ENCODE data around the gene WDR37. TPM values are rescaled to one million over a fixed set of nuclear protein-coding genes. Genes with fewer than 3 reads are reported as not detected.
A peak's percentile ranks its signal among the peaks of the same experiment; 100 is the strongest.
"Not testable (repeated sequence)": the region's sequence is repeated elsewhere in the genome, so short reads cannot be mapped to it uniquely, and the experiment has no call there.

WDR37 gene
- total RNA-seq, 1 experiment from 2014 or later = 4.5 TPM

DNA sequence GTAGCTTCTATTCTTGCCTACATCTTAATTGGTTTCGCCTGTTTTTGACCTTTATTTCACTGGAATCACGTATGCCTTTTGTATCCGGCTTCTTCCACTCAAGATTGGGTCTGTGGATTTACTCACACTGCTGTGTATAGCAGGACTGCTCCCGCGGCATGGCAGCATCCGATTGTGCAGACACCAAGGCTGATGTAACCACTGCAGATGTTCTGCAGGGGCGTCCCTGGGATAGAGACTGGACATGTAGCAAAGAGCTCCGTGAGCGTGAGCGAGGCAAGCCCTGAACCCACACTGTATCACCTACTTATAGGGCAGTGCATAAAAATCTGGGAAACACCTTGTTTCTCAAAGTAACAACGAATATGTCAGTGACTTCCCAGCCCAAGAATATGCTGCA lies 19.1 kb upstream of the WDR37 start:
- ATAC-seq (no peak), DNase-seq (no peak)
- BruUV-seq (replicated peaks) = no TSS peak
- Histone ChIP-seq H3K4me1 (ENCODE audit: insufficient read depth, low read length) (peaks cover 11% of the 10 kb centered on the region; the same call in 1 of the 2 replicates), H3K27ac (ENCODE audit: low read length) (peak overlapping the region; percentile 67), H3K9me2 (replicated peaks; ENCODE audit: low read length) (no peaks in the 10 kb centered on the region), H3K9ac (ENCODE audit: low read length) (no peak overlapping the region), H3K4me3 (ENCODE audit: low read length) (no peak overlapping the region), H4K20me1 (ENCODE audit: low read length) (no peaks in the 10 kb centered on the region), H3F3A (ENCODE audit: low read length, unreplicated experiment) (no peaks in the 10 kb centered on the region), H3K79me2 (ENCODE audit: low read length) (no peaks in the 10 kb centered on the region), H2AFZ (ENCODE audit: low read length) (no peak overlapping the region), H3K9me3 (ENCODE audit: low read length) (no peaks in the 10 kb centered on the region), H3K4me2 (ENCODE audit: low read length) (no peak overlapping the region), H3K36me3 (ENCODE audit: low read depth, low read length) (no peaks in the 10 kb centered on the region; the same call in 1 of the 2 replicates), H3K27me3 (ENCODE audit: low read length) (no peaks in the 10 kb centered on the region)
- POLR2A ChIA-PET (ENCODE audit: unreplicated experiment) = no interaction called here
- CTCF ChIA-PET = no interaction called here
- TF ChIP-seq, protein P1, sequence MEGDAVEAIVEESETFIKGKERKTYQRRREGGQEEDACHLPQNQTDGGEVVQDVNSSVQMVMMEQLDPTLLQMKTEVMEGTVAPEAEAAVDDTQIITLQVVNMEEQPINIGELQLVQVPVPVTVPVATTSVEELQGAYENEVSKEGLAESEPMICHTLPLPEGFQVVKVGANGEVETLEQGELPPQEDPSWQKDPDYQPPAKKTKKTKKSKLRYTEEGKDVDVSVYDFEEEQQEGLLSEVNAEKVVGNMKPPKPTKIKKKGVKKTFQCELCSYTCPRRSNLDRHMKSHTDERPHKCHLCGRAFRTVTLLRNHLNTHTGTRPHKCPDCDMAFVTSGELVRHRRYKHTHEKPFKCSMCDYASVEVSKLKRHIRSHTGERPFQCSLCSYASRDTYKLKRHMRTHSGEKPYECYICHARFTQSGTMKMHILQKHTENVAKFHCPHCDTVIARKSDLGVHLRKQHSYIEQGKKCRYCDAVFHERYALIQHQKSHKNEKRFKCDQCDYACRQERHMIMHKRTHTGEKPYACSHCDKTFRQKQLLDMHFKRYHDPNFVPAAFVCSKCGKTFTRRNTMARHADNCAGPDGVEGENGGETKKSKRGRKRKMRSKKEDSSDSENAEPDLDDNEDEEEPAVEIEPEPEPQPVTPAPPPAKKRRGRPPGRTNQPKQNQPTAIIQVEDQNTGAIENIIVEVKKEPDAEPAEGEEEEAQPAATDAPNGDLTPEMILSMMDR (conservative IDR thresholded peaks at IDR 0.05; ENCODE audit: low read depth, low read length) = no peak
- TF ChIP-seq EZH2phosphoT487 (IDR thresholded peaks at IDR 0.05; ENCODE audit: borderline replicate concordance, low read length) (no peak), EZH2 (IDR thresholded peaks at IDR 0.05; ENCODE audit: low read length, unreplicated experiment) (no peak)
- intact Hi-C loops (cut with micrococcal nuclease) = no loop called here

GRCh38 chr10:1038769-1039168 lies 17.4 kb upstream of the WDR37 start:
- ATAC-seq; H3K79me2 ChIP-seq (ENCODE audit: low read length); H3K36me3 ChIP-seq (ENCODE audit: low read depth, low read length); H4K20me1 ChIP-seq (ENCODE audit: low read length); CTCF ChIA-PET; H3K9me3 ChIP-seq (ENCODE audit: low read length); BruUV-seq (replicated peaks); H3K27ac ChIP-seq (ENCODE audit: low read length); H3F3A ChIP-seq (ENCODE audit: low read length, unreplicated experiment); POLR2A ChIA-PET (ENCODE audit: unreplicated experiment); H3K4me2 ChIP-seq (ENCODE audit: low read length); H3K9ac ChIP-seq (ENCODE audit: low read length); H3K27me3 ChIP-seq (ENCODE audit: low read length); DNase-seq; H3K4me3 ChIP-seq (ENCODE audit: low read length); intact Hi-C loops (cut with micrococcal nuclease); H3K9me2 ChIP-seq (replicated peaks; ENCODE audit: low read length); H2AFZ ChIP-seq (ENCODE audit: low read length): not testable (repeated sequence)
- H3K4me1 ChIP-seq (ENCODE audit: insufficient read depth, low read length) = peaks cover 11% of the 10 kb centered on the region; the same call in 1 of the 2 replicates

GRCh38 chr10:1040133-1040532 lies 16.1 kb upstream of the WDR37 start:
- H3K9me2 ChIP-seq (replicated peaks; ENCODE audit: low read length) = no peaks in the 10 kb centered on the region
- H3K36me3 ChIP-seq (ENCODE audit: low read depth, low read length) = no peaks in the 10 kb centered on the region; the same call in 1 of the 2 replicates
- DNase-seq (no peak), ATAC-seq (no peak)
- intact Hi-C loops (cut with micrococcal nuclease) = no loop called here
- TF ChIP-seq, protein P1 (conservative IDR thresholded peaks at IDR 0.05; ENCODE audit: low read depth, low read length) = no peak
- no peak for TF ChIP-seq EZH2phosphoT487 (IDR thresholded peaks at IDR 0.05; ENCODE audit: borderline replicate concordance, low read length)
- TF ChIP-seq EZH2 (IDR thresholded peaks at IDR 0.05; ENCODE audit: low read length, unreplicated experiment) = no peak
- no peaks in the 10 kb centered on the region for H3K9me3 ChIP-seq (ENCODE audit: low read length)
- peaks cover 9% of the 10 kb centered on the region for H3K79me2 ChIP-seq (ENCODE audit: low read length)
- no peak overlapping the region for H3K27ac ChIP-seq (ENCODE audit: low read length)
- no peak overlapping the region for H2AFZ ChIP-seq (ENCODE audit: low read length)
- H4K20me1 ChIP-seq (ENCODE audit: low read length) = peaks cover 9% of the 10 kb centered on the region; the same call in 1 of the 2 replicates
- no peak overlapping the region for H3K9ac ChIP-seq (ENCODE audit: low read length)
- BruUV-seq (replicated peaks) = no TSS peak
- no peak overlapping the region for H3K4me3 ChIP-seq (ENCODE audit: low read length)
- H3K27me3 ChIP-seq (ENCODE audit: low read length) = no peaks in the 10 kb centered on the region
- H3K4me1 ChIP-seq (ENCODE audit: insufficient read depth, low read length) = peaks cover 11% of the 10 kb centered on the region; the same call in 1 of the 2 replicates
- ChIA-PET POLR2A (ENCODE audit: unreplicated experiment) (no interaction called here), CTCF (no interaction called here)
- no peak overlapping the region for H3K4me2 ChIP-seq (ENCODE audit: low read length)
- no peaks in the 10 kb centered on the region for H3F3A ChIP-seq (ENCODE audit: low read length, unreplicated experiment)
